K562 (cell line): Measurements from ENCODE around the gene CENPA. TPM values are rescaled to one million over a fixed set of nuclear protein-coding genes. Genes with fewer than 3 reads are reported as not detected.
A peak's percentile ranks its signal among the peaks of the same experiment; 100 is the strongest.

Source experiments
- DIDO1 ChIP-seq: fragments of 450-650 bp; IDR thresholded peaks from 2 replicates; pipeline ENCODE4 v1.6.1; 2016; ENCODE audit warnings: low read depth, missing biosample characterization, missing genetic modification characterization
- ETV6 ChIP-seq, 3 experiments: fragments of 150-350 bp in 1 of 3; sonication (generic) in 1 of 3; formaldehyde crosslinking in 1 of 3; IDR thresholded peaks; 2 replicates each; pipeline versions ENCODE4 v1.6.1 to v1.8.0; 2014 to 2022; ENCODE audit warnings: borderline replicate concordance in 2 of 3, low read depth in 2 of 3, antibody characterized with exemption in 1 of 3, low read length in 1 of 3, mild to moderate bottlenecking in 1 of 3, missing genetic modification reagents in 1 of 3
- HNRNPK ChIP-seq: fragments of 200-400 bp; formaldehyde crosslinking; IDR thresholded peaks from one replicate; pipeline ENCODE4 v1.6.1; 2018; ENCODE audit warnings: mild to moderate bottlenecking, low read depth, low read length; ENCODE audit not compliant: poor library complexity, severe bottlenecking
- HNRNPL ChIP-seq: fragments of 200-400 bp; formaldehyde crosslinking; IDR thresholded peaks from 2 replicates; pipeline ENCODE4 v1.6.1; 2017; ENCODE audit warnings: low read depth, mild to moderate bottlenecking, low read length
- KAT8 ChIP-seq: fragments of 450-650 bp; IDR thresholded peaks from 2 replicates; pipeline ENCODE4 v1.6.1; 2016; ENCODE audit warnings: low read depth, mild to moderate bottlenecking
- KLF6 ChIP-seq: fragments of 250-450 bp; sonication (Bioruptor Pico); IDR thresholded peaks from 2 replicates; pipeline ENCODE4 v1.4.0; 2020; ENCODE audit warnings: mild to moderate bottlenecking, moderate library complexity, borderline replicate concordance
- MLX ChIP-seq, 2 experiments: fragments of 450-650 bp in 1 of 2; sonication (generic) in 1 of 2; formaldehyde crosslinking; conservative IDR thresholded peaks; 2 replicates each; pipeline versions ENCODE4 v1.4.0 to v1.8.1; 2020 to 2022; ENCODE audit warnings: mild to moderate bottlenecking in 1 of 2, missing genetic modification reagents in 1 of 2
- POLR2A ChIP-seq: fragments of 450-650 bp; conservative IDR thresholded peaks from 2 replicates; pipeline ENCODE4 v1.6.1; 2016
- SAFB ChIP-seq: fragments of 200-400 bp; formaldehyde crosslinking; IDR thresholded peaks from 2 replicates; pipeline ENCODE4 v1.6.1; 2017; ENCODE audit warnings: low read depth, low read length, borderline replicate concordance
- STAT5A ChIP-seq: IDR thresholded peaks from 2 replicates; pipeline ENCODE4 v1.6.1; 2012; ENCODE audit warnings: low read length, inconsistent platforms, borderline replicate concordance
- TAF1 ChIP-seq: IDR thresholded peaks from 2 replicates; pipeline ENCODE4 v1.6.1; 2011; ENCODE audit warnings: mild to moderate bottlenecking, low read length, moderate library complexity; ENCODE audit not compliant: insufficient read depth, control insufficient read depth, severe bottlenecking; ENCODE audit errors: extremely low read depth
- TCF3 ChIP-seq: sonication (generic); formaldehyde crosslinking; IDR thresholded peaks from 2 replicates; pipeline ENCODE4 v1.4.0; 2020; ENCODE audit warnings: mild to moderate bottlenecking, missing genetic modification reagents
- TEAD4 ChIP-seq, 2 experiments: sonication (generic) in 1 of 2; formaldehyde crosslinking in 1 of 2; IDR thresholded peaks; 2 replicates each; pipeline versions ENCODE4 v1.6.1 to v1.8.0; 2012 to 2022; ENCODE audit warnings: borderline replicate concordance in 1 of 2, inconsistent platforms in 1 of 2, low read length in 1 of 2, mild to moderate bottlenecking in 1 of 2, missing genetic modification reagents in 1 of 2
- TRIM28 ChIP-seq: fragments of 450-650 bp; IDR thresholded peaks from 2 replicates; pipeline ENCODE4 v1.6.1; 2017
- USF2 ChIP-seq: sonication (generic); formaldehyde crosslinking; IDR thresholded peaks from 2 replicates; pipeline ENCODE4 v1.5.0; 2020; ENCODE audit warnings: missing genetic modification reagents
- ZBTB12 ChIP-seq: fragments of 250-450 bp; sonication (Bioruptor Pico); IDR thresholded peaks from 2 replicates; pipeline ENCODE4 v1.4.0; 2020
- ZC3H8 ChIP-seq: fragments of 450-650 bp; IDR thresholded peaks from 2 replicates; pipeline ENCODE4 v1.6.1; 2017
- ZFPM2 ChIP-seq: fragments of 250-450 bp; sonication (Bioruptor Pico); IDR thresholded peaks from 2 replicates; pipeline ENCODE4 v1.5.1; 2022; ENCODE audit warnings: mild to moderate bottlenecking
- ZNF174 ChIP-seq: fragments of 250-450 bp; sonication (Bioruptor Pico); IDR thresholded peaks from 2 replicates; pipeline ENCODE4 v1.4.0; 2020; ENCODE audit warnings: mild to moderate bottlenecking
- ZNF280B ChIP-seq: fragments of 250-450 bp; sonication (Bioruptor Pico); IDR thresholded peaks from 2 replicates; pipeline ENCODE4 v1.5.1; 2021; ENCODE audit warnings: mild to moderate bottlenecking
- ZZZ3 ChIP-seq: fragments of 450-650 bp; IDR thresholded peaks from 2 replicates; pipeline ENCODE4 v1.6.1; 2016; ENCODE audit warnings: antibody characterized with exemption, mild to moderate bottlenecking, moderate library complexity
- polyA plus RNA-seq, 8 experiments: library from polyadenylated mRNA; depleted of rRNA in 4 of 8; stranded (reverse) in 5 of 8; unstranded in 3 of 8; fragments of >200 nt; fragmentation: Nextera tagmentation in 2 of 8; fragmentation: Illumina TruSeq in 1 of 8; extraction: Ambion mirVana in 2 of 8; extraction: Trizol in 1 of 8; gene quantifications; 2 replicates each; pipeline versions ENCODE4 v1.2.1 to v1.2.3, GENCODE V29; 2011 to 2014; ENCODE audit warnings: inconsistent platforms in 1 of 8, missing spikeins in 1 of 8
- total RNA-seq, 7 experiments: library from RNA; depleted of rRNA in 6 of 7; stranded (reverse); fragments of >200 nt in 6 of 7; fragmentation: Illumina TruSeq in 2 of 7; extraction: Trizol in 2 of 7; gene quantifications; 2 replicates each; pipeline versions ENCODE4 v1.2.1 to v1.2.3, GENCODE V29; 2011 to 2021; ENCODE audit warnings: low replicate concordance in 1 of 7

CENPA gene
- total and polyA plus RNA-seq, 9 of the 15 experiments (the other 6 are each of a cell fraction or from before 2014, with no cell fraction given), result 11.3 to 61.7 (median 44.7) TPM

GRCh38 chr2:26757873-26758789 lies 27.7 kb upstream of the CENPA start (continued):
- TF ChIP-seq KAT8 (no peak), STAT5A (peak; percentile 99), HNRNPL (no peak), TCF3 (CRISPR knock-in tag) (0 out of 2 replicates have a peak, but pooled peaks have one; percentile 19), ZFPM2 (no peak), HNRNPK (no peak), DIDO1 (tag) (no peak), TEAD4 (IDR thresholded peaks at IDR 0.05; ENCODE audit: low read length) (peak; percentile 85), TEAD4 (CRISPR knock-in tag; IDR thresholded peaks at IDR 0.05; ENCODE audit: borderline replicate concordance) (no peak), ZBTB12 (no peak), ZNF174 (CRISPR knock-in tag) (no peak), ZC3H8 (no peak), MLX (CRISPR knock-in tag; conservative IDR thresholded peaks at IDR 0.05) (0 out of 4 replicates have a peak, but pooled peaks of 1 of the 2 experiments have one; percentile 78), ZZZ3 (no peak), SAFB (no peak), POLR2A (peak; percentile 64), USF2 (no peak), TAF1 (no peak), TRIM28 (no peak), ZNF280B (CRISPR knock-in tag) (no peak), KLF6 (CRISPR knock-in tag) (peak; percentile 54; the same call in 1 of the 2 replicates), ETV6 (IDR thresholded peaks at IDR 0.05; ENCODE audit: borderline replicate concordance in 1 of 2, low read depth in 2 of 2, low read length in 1 of 2) (no peak), ETV6 (CRISPR knock-in tag; IDR thresholded peaks at IDR 0.05; ENCODE audit: borderline replicate concordance) (no peak)
